Astrocyte (in vitro differentiated cells and primary cell): ENCODE measurements around the gene LRRFIP1. TPM values are rescaled to one million over a fixed set of nuclear protein-coding genes. Genes with fewer than 3 reads are reported as not detected.

ENCODE experiments used
- DNase-seq: peaks from one replicate; pipeline ENCODE4 v3.0.0-alpha.2; 2010; ENCODE audit warnings: low read depth
- FAIRE-seq: peaks from 2 replicates; lab custom pipeline; 2011; peaks lifted over from hg19 to GRCh38; lab: Jason Lieb, UNC
- H2AFZ ChIP-seq: 2 replicates; pipeline ENCODE4 v1.6.0; 2012; ENCODE audit warnings: low read depth, low read length, inconsistent platforms
- H3K27ac ChIP-seq: 2 replicates; pipeline ENCODE4 v1.5.1; 2011; ENCODE audit warnings: low read depth, low read length, inconsistent platforms
- H3K27me3 ChIP-seq: 2 replicates; pipeline ENCODE4 v1.6.0; 2011; ENCODE audit warnings: low read length, inconsistent platforms; ENCODE audit not compliant: insufficient read depth
- H3K36me3 ChIP-seq: 2 replicates; pipeline ENCODE4 v1.5.1; 2011; ENCODE audit warnings: low read length, inconsistent platforms; ENCODE audit not compliant: insufficient read depth
- H3K4me1 ChIP-seq: 2 replicates; pipeline ENCODE4 v1.5.1; 2011; ENCODE audit warnings: low read length, inconsistent platforms; ENCODE audit not compliant: insufficient read depth
- H3K4me2 ChIP-seq: 2 replicates; pipeline ENCODE4 v1.6.0; 2012; ENCODE audit warnings: low read length, inconsistent platforms
- H3K4me3 ChIP-seq: 2 replicates; pipeline ENCODE4 v1.5.1; 2011; ENCODE audit warnings: low read depth, mild to moderate bottlenecking, low read length, inconsistent platforms; ENCODE audit not compliant: insufficient read depth
- H3K79me2 ChIP-seq: 2 replicates; pipeline ENCODE4 v1.6.0; 2012; ENCODE audit warnings: mild to moderate bottlenecking, low read length, inconsistent platforms; ENCODE audit not compliant: insufficient read depth
- H3K9ac ChIP-seq: 2 replicates; pipeline ENCODE4 v1.6.0; 2012; ENCODE audit warnings: mild to moderate bottlenecking, low read length, inconsistent platforms
- H3K9me3 ChIP-seq: 2 replicates; pipeline ENCODE4 v1.5.1; 2012; ENCODE audit warnings: low read depth, mild to moderate bottlenecking, low read length, inconsistent platforms; ENCODE audit not compliant: insufficient read depth
- H4K20me1 ChIP-seq: 2 replicates; pipeline ENCODE4 v1.6.0; 2012; ENCODE audit warnings: low read length, inconsistent platforms; ENCODE audit not compliant: insufficient read depth
- H3K27ac Mint-ChIP-seq: one replicate; pipeline ENCODE4 v1.8.0; 2021; ENCODE audit warnings: mild to moderate bottlenecking, mixed read lengths; ENCODE audit not compliant: unreplicated experiment
- H3K27me3 Mint-ChIP-seq: one replicate; pipeline ENCODE4 v1.8.0; 2021; ENCODE audit warnings: low read depth, mixed read lengths; ENCODE audit not compliant: unreplicated experiment
- H3K36me3 Mint-ChIP-seq: one replicate; pipeline ENCODE4 v1.8.0; 2021; ENCODE audit warnings: low read depth, mixed read lengths; ENCODE audit not compliant: unreplicated experiment
- H3K4me1 Mint-ChIP-seq: one replicate; pipeline ENCODE4 v1.8.0; 2021; ENCODE audit warnings: low read depth, mixed read lengths; ENCODE audit not compliant: unreplicated experiment
- H3K4me3 Mint-ChIP-seq: one replicate; pipeline ENCODE4 v1.8.0; 2021; ENCODE audit warnings: mild to moderate bottlenecking, moderate library complexity, mixed read lengths; ENCODE audit not compliant: unreplicated experiment
- H3K9me3 Mint-ChIP-seq: one replicate; pipeline ENCODE4 v1.8.0; 2021; ENCODE audit warnings: mild to moderate bottlenecking, mixed read lengths; ENCODE audit not compliant: unreplicated experiment
- EZH2 ChIP-seq: IDR thresholded peaks from 2 replicates; pipeline ENCODE4 v1.6.1; 2012; ENCODE audit warnings: mild to moderate bottlenecking, low read length, inconsistent platforms; ENCODE audit not compliant: insufficient read depth
- total RNA-seq: library from RNA; stranded (reverse); gene quantifications from 2 replicates; pipeline ENCODE4 v1.2.1, GENCODE V29; 2021
- TF ChIP-seq, protein P1 (sequence below): IDR thresholded peaks from 2 replicates; pipeline ENCODE4 v1.5.1; 2011; ENCODE audit warnings: low read depth, mild to moderate bottlenecking, inconsistent platforms, low read length, moderate library complexity; ENCODE audit not compliant: insufficient read depth

Gene LRRFIP1
- total RNA-seq, 1 donor from 2014 or later: 83.3 TPM

DNA sequence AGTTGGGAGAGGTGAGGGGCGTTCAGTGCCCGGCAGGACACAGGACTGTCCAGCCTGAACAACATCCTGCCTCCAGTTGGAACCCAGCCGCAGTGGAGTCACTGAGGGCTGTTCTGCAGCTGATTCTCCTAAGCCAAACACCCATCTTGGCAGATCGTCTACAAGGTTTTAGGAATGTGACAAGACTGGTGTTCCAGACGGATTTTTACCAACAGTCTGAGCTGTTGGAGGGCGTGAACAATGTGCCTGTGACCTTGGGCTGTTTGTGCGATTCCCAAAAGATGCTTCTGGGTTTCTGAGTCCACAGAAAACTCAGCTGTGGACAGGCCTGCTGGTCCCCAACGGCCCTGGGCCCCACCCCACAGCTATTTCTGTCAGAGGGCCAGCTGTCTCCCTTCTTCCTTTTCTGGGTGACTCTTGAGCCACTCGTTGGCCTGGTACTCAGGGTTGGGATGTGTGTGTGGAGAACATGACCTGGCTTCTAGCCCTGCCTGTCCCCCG is 5.7 kb downstream of the LRRFIP1 start:
- H3K9me3 Mint-ChIP-seq: peaks cover 4% of the 10 kb centered on the region
- Histone ChIP-seq H3K4me3 (no peak overlapping the region), H4K20me1 (peaks cover 49% of the 10 kb centered on the region), H3K4me1 (peaks cover 12% of the 10 kb centered on the region), H3K4me2 (no peak overlapping the region), H3K36me3 (no peaks in the 10 kb centered on the region), H3K27ac (no peak overlapping the region), H3K9ac (no peak overlapping the region), H3K27me3 (no peaks in the 10 kb centered on the region), H3K9me3 (no peaks in the 10 kb centered on the region), H3K79me2 (peaks cover 59% of the 10 kb centered on the region), H2AFZ (no peak overlapping the region)
- H3K27me3 Mint-ChIP-seq: no peaks in the 10 kb centered on the region
- no peak overlapping the region for H3K4me3 Mint-ChIP-seq
- DNase-seq (no peak), FAIRE-seq (peak; percentile 55)
- peaks cover 14% of the 10 kb centered on the region for H3K36me3 Mint-ChIP-seq
- no peak overlapping the region for H3K27ac Mint-ChIP-seq
- H3K4me1 Mint-ChIP-seq: peaks cover 23% of the 10 kb centered on the region
- no peak for TF ChIP-seq EZH2
- TF ChIP-seq, protein P1, sequence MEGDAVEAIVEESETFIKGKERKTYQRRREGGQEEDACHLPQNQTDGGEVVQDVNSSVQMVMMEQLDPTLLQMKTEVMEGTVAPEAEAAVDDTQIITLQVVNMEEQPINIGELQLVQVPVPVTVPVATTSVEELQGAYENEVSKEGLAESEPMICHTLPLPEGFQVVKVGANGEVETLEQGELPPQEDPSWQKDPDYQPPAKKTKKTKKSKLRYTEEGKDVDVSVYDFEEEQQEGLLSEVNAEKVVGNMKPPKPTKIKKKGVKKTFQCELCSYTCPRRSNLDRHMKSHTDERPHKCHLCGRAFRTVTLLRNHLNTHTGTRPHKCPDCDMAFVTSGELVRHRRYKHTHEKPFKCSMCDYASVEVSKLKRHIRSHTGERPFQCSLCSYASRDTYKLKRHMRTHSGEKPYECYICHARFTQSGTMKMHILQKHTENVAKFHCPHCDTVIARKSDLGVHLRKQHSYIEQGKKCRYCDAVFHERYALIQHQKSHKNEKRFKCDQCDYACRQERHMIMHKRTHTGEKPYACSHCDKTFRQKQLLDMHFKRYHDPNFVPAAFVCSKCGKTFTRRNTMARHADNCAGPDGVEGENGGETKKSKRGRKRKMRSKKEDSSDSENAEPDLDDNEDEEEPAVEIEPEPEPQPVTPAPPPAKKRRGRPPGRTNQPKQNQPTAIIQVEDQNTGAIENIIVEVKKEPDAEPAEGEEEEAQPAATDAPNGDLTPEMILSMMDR: no peak

DNA sequence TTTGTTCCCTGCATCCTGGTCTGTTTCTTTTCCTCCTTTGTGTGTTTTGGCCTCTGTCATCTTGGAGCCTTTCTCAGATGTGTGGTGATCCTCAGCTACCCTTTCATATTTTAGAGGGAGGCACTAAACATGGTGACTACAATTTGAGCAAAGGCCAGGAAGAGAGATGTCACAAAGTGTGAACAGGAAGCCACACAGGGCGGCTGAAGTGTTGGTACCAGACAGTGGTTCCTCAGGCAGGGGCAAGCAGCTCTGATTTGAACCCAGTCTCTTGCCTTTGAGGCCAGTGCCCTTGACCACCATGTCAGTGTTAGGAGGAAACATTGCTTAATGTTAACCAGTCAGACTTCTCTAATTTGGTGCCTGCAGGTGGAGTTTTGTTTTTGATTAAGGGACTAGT is 9.2 kb downstream of the LRRFIP1 start:
- Mint-ChIP-seq H3K27ac (no peak overlapping the region), H3K27me3 (no peaks in the 10 kb centered on the region), H3K9me3 (peaks cover 4% of the 10 kb centered on the region), H3K4me1 (peaks cover 18% of the 10 kb centered on the region), H3K4me3 (no peak overlapping the region), H3K36me3 (peaks cover 11% of the 10 kb centered on the region)
- Histone ChIP-seq H3K9me3 (no peaks in the 10 kb centered on the region), H3K27ac (no peak overlapping the region), H3K4me2 (no peak overlapping the region), H3K79me2 (peaks cover 47% of the 10 kb centered on the region), H3K36me3 (no peaks in the 10 kb centered on the region), H3K4me3 (no peak overlapping the region), H3K4me1 (no peaks in the 10 kb centered on the region), H3K9ac (no peak overlapping the region), H3K27me3 (no peaks in the 10 kb centered on the region), H4K20me1 (peaks cover 43% of the 10 kb centered on the region), H2AFZ (no peak overlapping the region)
- no peak for TF ChIP-seq EZH2
- TF ChIP-seq, protein P1: no peak
- FAIRE-seq (peak; percentile 9), DNase-seq (no peak)

DNA sequence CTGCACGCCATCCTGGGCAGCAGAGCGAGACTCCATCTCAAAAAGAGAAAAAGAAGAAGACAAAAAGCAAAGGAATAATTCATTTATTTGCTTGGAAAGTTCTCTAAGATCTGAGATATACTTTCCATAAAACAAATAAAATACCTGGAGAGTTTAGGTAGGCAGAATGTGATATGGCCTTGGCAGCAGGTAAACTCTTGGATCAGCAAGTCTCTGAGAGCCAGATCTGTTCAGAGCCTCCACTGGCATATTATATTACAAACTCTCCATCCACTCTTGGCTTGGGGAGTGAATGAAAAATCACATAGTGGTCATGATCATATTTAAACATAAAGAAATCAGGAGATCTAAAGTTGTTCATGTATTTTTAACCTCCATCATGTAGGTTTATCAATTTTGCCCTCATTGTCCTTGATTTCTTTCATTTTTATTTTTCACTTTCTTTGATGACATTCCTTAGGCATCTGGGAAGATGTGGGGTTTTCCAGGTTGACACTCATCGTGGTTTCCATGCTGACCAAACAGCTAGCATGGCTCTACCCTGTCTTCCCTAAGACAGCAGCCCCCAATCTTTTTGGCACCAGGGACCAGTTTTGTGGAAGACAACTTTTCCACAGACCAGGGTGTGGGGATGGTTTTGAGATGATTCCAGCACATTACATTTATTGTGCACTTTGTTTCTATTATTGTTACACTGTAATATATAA is 10.2 kb downstream of the LRRFIP1 start:
- no peak for FAIRE-seq
- H3K79me2 ChIP-seq: peaks cover 45% of the 10 kb centered on the region
- no peak for DNase-seq

More for the DNA sequence above, 10.2 kb downstream of the LRRFIP1 start:
- no peak overlapping the region for H3K4me3 ChIP-seq
- no peaks in the 10 kb centered on the region for H3K9me3 ChIP-seq
- Mint-ChIP-seq H3K27ac (no peak overlapping the region), H3K9me3 (peaks cover 4% of the 10 kb centered on the region), H3K4me3 (no peak overlapping the region), H3K4me1 (peaks cover 18% of the 10 kb centered on the region), H3K27me3 (no peaks in the 10 kb centered on the region), H3K36me3 (peaks cover 11% of the 10 kb centered on the region)
- H3K9ac ChIP-seq: no peak overlapping the region
- no peak overlapping the region for H3K27ac ChIP-seq
- TF ChIP-seq, protein P1: no peak
- no peak for TF ChIP-seq EZH2
- no peak overlapping the region for H2AFZ ChIP-seq
- H4K20me1 ChIP-seq: peaks cover 43% of the 10 kb centered on the region
- no peaks in the 10 kb centered on the region for H3K36me3 ChIP-seq
- no peaks in the 10 kb centered on the region for H3K4me1 ChIP-seq
- H3K4me2 ChIP-seq: no peak overlapping the region
- H3K27me3 ChIP-seq: no peaks in the 10 kb centered on the region
